OCI-LY1 (cell line): Measurements from ENCODE around the gene ZNF292.

Source experiments
- H2AFZ ChIP-seq: fragments of 200-600 bp; sonication (generic), shearing (Covaris generic); 2 replicates; pipeline ENCODE4 v1.6.0; 2014; ENCODE audit warnings: antibody characterized with exemption, mild to moderate bottlenecking, low read length
- H3F3A ChIP-seq: fragments of 200-600 bp; sonication (generic), shearing (Covaris generic); 2 replicates; pipeline ENCODE4 v1.6.0; 2014; ENCODE audit warnings: mild to moderate bottlenecking, antibody characterized with exemption, low read length, moderate library complexity; ENCODE audit not compliant: insufficient read depth
- H3K27ac ChIP-seq: fragments of 200-600 bp; sonication (generic); 2 replicates; pipeline ENCODE4 v1.5.1; 2014; ENCODE audit warnings: low read length, mixed run types, mild to moderate bottlenecking, low read depth; ENCODE audit not compliant: poor library complexity, severe bottlenecking
- H3K27me3 ChIP-seq: fragments of 200-600 bp; sonication (generic); 2 replicates; pipeline ENCODE4 v1.6.0; 2014; ENCODE audit warnings: antibody characterized with exemption, mild to moderate bottlenecking, low read length, moderate library complexity; ENCODE audit not compliant: insufficient read depth
- H3K36me3 ChIP-seq: fragments of 200-600 bp; sonication (generic); 2 replicates; pipeline ENCODE4 v1.6.1; 2014; ENCODE audit warnings: mild to moderate bottlenecking, antibody characterized with exemption, low read length, moderate library complexity, mixed read lengths; ENCODE audit not compliant: insufficient read depth
- H3K4me1 ChIP-seq: fragments of 200-600 bp; sonication (generic); 2 replicates; pipeline ENCODE4 v1.5.1; 2014; ENCODE audit warnings: mild to moderate bottlenecking, low read length, moderate library complexity; ENCODE audit not compliant: insufficient read depth, severe bottlenecking
- H3K4me2 ChIP-seq: fragments of 200-600 bp; sonication (generic), shearing (Covaris generic); 2 replicates; pipeline ENCODE4 v1.6.1; 2014; ENCODE audit warnings: low read length
- H3K4me3 ChIP-seq: fragments of 200-600 bp; sonication (generic); 2 replicates; pipeline ENCODE4 v1.5.1; 2014; ENCODE audit warnings: low read length, low read depth, mild to moderate bottlenecking, mixed read lengths; ENCODE audit not compliant: poor library complexity, severe bottlenecking
- H3K79me2 ChIP-seq: fragments of 200-600 bp; shearing (Covaris generic); 2 replicates; pipeline ENCODE4 v1.6.1; 2016; ENCODE audit warnings: mixed run types, low read length, mixed read lengths; ENCODE audit not compliant: insufficient read depth
- H3K9ac ChIP-seq: fragments of 200-600 bp; sonication (generic), shearing (Covaris generic); 2 replicates; pipeline ENCODE4 v1.6.1; 2014; ENCODE audit warnings: mild to moderate bottlenecking, low read length, mixed read lengths
- H3K9me2 ChIP-seq: fragments of 200-600 bp; sonication (generic), shearing (Covaris generic); 2 replicates; pipeline ENCODE4 v1.6.1; 2014; ENCODE audit warnings: low read depth, mild to moderate bottlenecking, low read length, mixed read lengths
- H3K9me3 ChIP-seq: fragments of 200-600 bp; shearing (Covaris generic); 2 replicates; pipeline ENCODE4 v1.6.1; 2014; ENCODE audit warnings: low read length, mixed read lengths
- H4K20me1 ChIP-seq: fragments of 200-600 bp; sonication (generic), shearing (Covaris generic); 2 replicates; pipeline ENCODE4 v1.6.0; 2016; ENCODE audit warnings: mild to moderate bottlenecking, low read length; ENCODE audit not compliant: insufficient read depth
- EZH2 ChIP-seq: fragments of 200-600 bp; sonication (generic), shearing (Covaris generic); IDR thresholded peaks from 2 replicates; pipeline ENCODE4 v1.8.0; 2017; ENCODE audit warnings: borderline replicate concordance, mixed run types, mild to moderate bottlenecking, antibody characterized with exemption, low read length, moderate library complexity, mixed read lengths
- TF ChIP-seq, protein P1 (sequence below): fragments of 200-600 bp; sonication (generic), shearing (Covaris generic); IDR thresholded peaks from 2 replicates; pipeline ENCODE4 v1.5.1; 2017; ENCODE audit warnings: mild to moderate bottlenecking, antibody characterized with exemption, low read length, moderate library complexity, mixed read lengths

The ZNF292 gene

DNA sequence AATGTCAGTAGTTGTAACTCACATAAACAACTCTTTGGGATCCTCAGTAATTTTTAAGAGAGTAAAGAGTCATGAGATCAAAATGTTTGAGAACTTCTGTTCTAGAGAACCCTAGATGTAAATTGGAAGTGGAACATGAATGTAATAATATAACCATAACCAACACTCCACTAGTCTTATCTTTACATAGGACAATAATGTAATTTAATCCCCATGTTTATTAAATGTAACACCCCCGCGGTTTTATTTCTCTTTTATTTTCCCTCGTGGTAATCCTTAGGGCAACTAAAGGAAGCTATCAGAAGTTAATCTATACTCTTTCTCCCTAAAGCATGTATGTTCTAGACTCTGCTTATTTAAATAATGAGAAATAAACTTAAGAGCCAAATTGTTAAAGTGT is 54.4 kb downstream of the ZNF292 start:
- peaks cover 8% of the 10 kb centered on the region for H4K20me1 ChIP-seq

DNA sequence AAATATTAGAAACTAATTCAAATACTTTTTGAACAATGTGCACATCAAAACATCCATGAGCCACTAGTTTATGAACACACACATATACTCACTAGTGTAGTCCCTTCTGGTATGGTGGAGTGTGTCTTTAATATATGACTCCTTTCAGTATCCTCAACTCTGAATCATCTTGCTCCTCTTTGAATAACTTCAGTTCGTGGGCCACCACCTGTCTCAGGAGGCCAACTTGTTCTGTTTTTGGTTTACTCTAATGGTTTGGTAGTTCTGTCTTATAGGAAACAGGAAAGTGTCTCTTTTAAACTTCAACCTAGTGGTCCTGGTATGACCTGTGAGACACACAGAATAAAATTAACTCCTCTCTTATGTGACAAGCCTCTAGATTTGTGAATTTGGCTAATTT is 55.6 kb downstream of the ZNF292 start:
- H3K9me3 ChIP-seq: no peaks in the 10 kb centered on the region
- H3F3A ChIP-seq: no peaks in the 10 kb centered on the region
- no peak overlapping the region for H3K27ac ChIP-seq
- H3K79me2 ChIP-seq: peaks cover 86% of the 10 kb centered on the region
- H4K20me1 ChIP-seq: peaks cover 8% of the 10 kb centered on the region
- no peak overlapping the region for H2AFZ ChIP-seq
- H3K4me1 ChIP-seq: no peaks in the 10 kb centered on the region
- H3K9ac ChIP-seq: no peak overlapping the region
- H3K36me3 ChIP-seq: peaks cover 13% of the 10 kb centered on the region; the same call in 1 of the 2 replicates
- H3K27me3 ChIP-seq: no peaks in the 10 kb centered on the region
- no peak overlapping the region for H3K4me3 ChIP-seq
- TF ChIP-seq EZH2: no peak
- TF ChIP-seq, protein P1, sequence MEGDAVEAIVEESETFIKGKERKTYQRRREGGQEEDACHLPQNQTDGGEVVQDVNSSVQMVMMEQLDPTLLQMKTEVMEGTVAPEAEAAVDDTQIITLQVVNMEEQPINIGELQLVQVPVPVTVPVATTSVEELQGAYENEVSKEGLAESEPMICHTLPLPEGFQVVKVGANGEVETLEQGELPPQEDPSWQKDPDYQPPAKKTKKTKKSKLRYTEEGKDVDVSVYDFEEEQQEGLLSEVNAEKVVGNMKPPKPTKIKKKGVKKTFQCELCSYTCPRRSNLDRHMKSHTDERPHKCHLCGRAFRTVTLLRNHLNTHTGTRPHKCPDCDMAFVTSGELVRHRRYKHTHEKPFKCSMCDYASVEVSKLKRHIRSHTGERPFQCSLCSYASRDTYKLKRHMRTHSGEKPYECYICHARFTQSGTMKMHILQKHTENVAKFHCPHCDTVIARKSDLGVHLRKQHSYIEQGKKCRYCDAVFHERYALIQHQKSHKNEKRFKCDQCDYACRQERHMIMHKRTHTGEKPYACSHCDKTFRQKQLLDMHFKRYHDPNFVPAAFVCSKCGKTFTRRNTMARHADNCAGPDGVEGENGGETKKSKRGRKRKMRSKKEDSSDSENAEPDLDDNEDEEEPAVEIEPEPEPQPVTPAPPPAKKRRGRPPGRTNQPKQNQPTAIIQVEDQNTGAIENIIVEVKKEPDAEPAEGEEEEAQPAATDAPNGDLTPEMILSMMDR: no peak
- no peak overlapping the region for H3K4me2 ChIP-seq
- H3K9me2 ChIP-seq: no peaks in the 10 kb centered on the region

More for the DNA sequence above, 54.4 kb downstream of the ZNF292 start:
- no peaks in the 10 kb centered on the region for H3K9me2 ChIP-seq
- peaks cover 15% of the 10 kb centered on the region; the same call in 1 of the 2 replicates for H3K36me3 ChIP-seq
- no peak overlapping the region for H2AFZ ChIP-seq
- no peaks in the 10 kb centered on the region for H3K27me3 ChIP-seq
- H3K4me1 ChIP-seq: no peaks in the 10 kb centered on the region
- H3K9ac ChIP-seq: no peak overlapping the region
- H3K4me3 ChIP-seq: no peak overlapping the region
- TF ChIP-seq, protein P1: no peak
- TF ChIP-seq EZH2: no peak
- H3K4me2 ChIP-seq: no peak overlapping the region
- H3K9me3 ChIP-seq: no peaks in the 10 kb centered on the region
- H3K79me2 ChIP-seq: peaks cover 88% of the 10 kb centered on the region
- no peak overlapping the region for H3K27ac ChIP-seq
- H3F3A ChIP-seq: no peaks in the 10 kb centered on the region

DNA sequence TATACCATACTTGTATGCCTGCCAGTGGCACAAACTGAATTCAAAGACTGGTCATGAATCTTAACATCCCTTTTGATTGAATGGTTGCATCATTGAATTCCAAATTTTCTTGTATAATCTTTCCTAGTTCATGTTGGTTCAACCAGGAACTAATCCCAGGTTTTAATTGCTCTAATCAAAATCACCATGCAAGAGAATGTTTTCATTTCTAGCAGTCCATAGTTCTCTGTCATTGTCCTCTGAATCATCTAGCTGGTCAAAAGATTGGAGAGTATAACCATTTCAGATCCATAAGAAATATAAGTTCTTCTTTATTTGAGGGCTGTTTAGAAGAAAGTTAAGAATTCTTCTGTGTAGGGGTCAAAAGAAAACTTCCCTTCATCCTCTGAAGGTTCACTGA is 57.2 kb downstream of the ZNF292 start:
- no peak overlapping the region for H3K9ac ChIP-seq
- H3K27ac ChIP-seq: no peak overlapping the region
- H3K4me2 ChIP-seq: no peak overlapping the region

More for the DNA sequence above, 57.2 kb downstream of the ZNF292 start:
- no peak for TF ChIP-seq EZH2
- TF ChIP-seq, protein P1: no peak
- Histone ChIP-seq H3K9me3 (no peaks in the 10 kb centered on the region), H4K20me1 (peaks cover 8% of the 10 kb centered on the region), H3K4me1 (no peaks in the 10 kb centered on the region), H3K9me2 (no peaks in the 10 kb centered on the region), H3K27me3 (no peaks in the 10 kb centered on the region), H3K79me2 (peaks cover 72% of the 10 kb centered on the region), H2AFZ (no peak overlapping the region), H3K4me3 (no peak overlapping the region), H3F3A (peaks cover 3% of the 10 kb centered on the region; the same call in 1 of the 2 replicates), H3K36me3 (peaks cover 19% of the 10 kb centered on the region; the same call in 1 of the 2 replicates)
